GM18519 (cell line): ENCODE data around the gene BEND7.

Source experiments
- ATAC-seq: cut with Tn5 transposase; IDR thresholded peaks from one replicate; pipeline ENCODE4 v1.9.1; 2021; ENCODE audit warnings: mild to moderate bottlenecking, moderate library complexity; ENCODE audit not compliant: unreplicated experiment, low FRiP score

BEND7 gene

GRCh38 chr10:13525663-13526062 is 3.2 kb downstream of the BEND7 start:
- ATAC-seq: no peak

GRCh38 chr10:13521026-13521425 is 7.8 kb downstream of the BEND7 start:
- no peak for ATAC-seq

GRCh38 chr10:13520194-13520593 is 8.6 kb downstream of the BEND7 start:
- no peak for ATAC-seq

GRCh38 chr10:13518076-13518692 is 10.6 kb downstream of the BEND7 start:
- ATAC-seq: no peak

GRCh38 chr10:13517675-13518074 is 11.1 kb downstream of the BEND7 start:
- ATAC-seq: no peak

GRCh38 chr10:13516176-13516575 is 12.6 kb downstream of the BEND7 start:
- ATAC-seq: no peak

GRCh38 chr10:13515467-13515866 is 13.3 kb downstream of the BEND7 start:
- no peak for ATAC-seq

GRCh38 chr10:13514296-13514695 is 14.5 kb downstream of the BEND7 start:
- ATAC-seq: no peak

GRCh38 chr10:13512564-13512963 is 16.2 kb downstream of the BEND7 start:
- no peak for ATAC-seq

GRCh38 chr10:13511409-13511808 is 17.4 kb downstream of the BEND7 start:
- ATAC-seq: no peak

- ATAC-seq: no peak
Observed at GRCh38 chr10:13505052-13505680, 23.6 kb downstream of the BEND7 start.

GRCh38 chr10:13503745-13504463 is 24.9 kb downstream of the BEND7 start:
- no peak for ATAC-seq

- ATAC-seq: no peak
Observed at GRCh38 chr10:13502380-13502779, 26.4 kb downstream of the BEND7 start.

- ATAC-seq: no peak
Observed at GRCh38 chr10:13500201-13500600, 28.6 kb downstream of the BEND7 start.

- ATAC-seq: no peak
Observed at GRCh38 chr10:13499150-13499549, 29.7 kb downstream of the BEND7 start.

- no peak for ATAC-seq
Observed at GRCh38 chr10:13496931-13497330, 31.9 kb downstream of the BEND7 start.

GRCh38 chr10:13496164-13496563 is 32.6 kb downstream of the BEND7 start:
- no peak for ATAC-seq

GRCh38 chr10:13492493-13493180 is 36.2 kb downstream of the BEND7 start:
- ATAC-seq: no peak

GRCh38 chr10:13491747-13492360 is 37.0 kb downstream of the BEND7 start:
- ATAC-seq: no peak

- no peak for ATAC-seq
Observed at GRCh38 chr10:13490503-13490902, 38.3 kb downstream of the BEND7 start.
